Measurements from ENCODE around the gene TRIM44. TPM values are rescaled to one million over a fixed set of nuclear protein-coding genes. Genes with fewer than 3 reads are reported as not detected.

TRIM44 gene
- total RNA-seq, 2 experiments from 2014 or later, result 11.3 to 19.9 TPM

DNA sequence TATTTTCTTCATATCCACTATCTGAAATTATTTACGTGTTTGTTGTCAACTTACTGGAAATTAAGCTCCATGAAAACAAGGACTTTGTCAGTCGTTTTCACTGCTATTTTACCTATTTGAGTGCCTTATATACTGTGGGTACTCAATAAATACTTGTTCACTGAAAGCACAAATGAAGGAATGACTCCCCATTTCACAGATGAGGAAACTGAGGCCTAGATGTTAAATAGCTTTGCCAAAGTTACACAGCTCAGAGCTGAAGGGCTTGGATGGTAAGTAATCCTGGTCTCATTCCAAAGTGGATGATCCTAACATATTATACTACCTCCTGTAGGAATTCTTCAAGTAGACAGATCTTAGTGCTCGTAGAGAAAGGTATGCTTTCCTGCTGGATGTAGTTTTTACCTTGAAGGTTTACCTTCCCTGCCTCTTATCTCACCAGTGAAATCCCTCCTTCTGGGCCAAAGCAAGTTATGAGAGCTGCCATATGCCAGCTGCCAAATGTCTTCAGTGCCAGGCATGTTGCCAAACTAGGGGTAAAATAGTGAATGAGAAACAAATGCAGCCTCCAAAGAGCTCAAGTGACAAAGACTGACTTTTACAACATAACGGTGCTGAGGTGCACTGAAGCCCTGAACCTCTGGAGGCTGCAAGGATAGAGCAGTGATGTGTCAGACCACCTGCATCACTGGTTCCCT is 129.7 kb downstream of the TRIM44 start:
- no TSS peak for BruUV-seq (replicated peaks)
- intact Hi-C loops (cut with micrococcal nuclease; ENCODE audit: unreplicated experiment), result no loop called here
- no peaks in the 10 kb centered on the region for H3K79me2 ChIP-seq (ENCODE audit: insufficient read depth, low read depth, low read length)
- no peaks in the 10 kb centered on the region; the same call in 1 of the 2 replicates for H3K9me2 ChIP-seq (ENCODE audit: insufficient read depth, low read length)
- no peak overlapping the region for H3K4me3 ChIP-seq (ENCODE audit: low read depth, low read length, poor library complexity, severe bottlenecking)
- no peak for TF ChIP-seq CTCF (conservative IDR thresholded peaks at IDR 0.05; ENCODE audit: low read length)
- TF ChIP-seq EZH2phosphoT487 (IDR thresholded peaks at IDR 0.05; ENCODE audit: borderline replicate concordance, low read depth, low read length), result no peak
- no peaks in the 10 kb centered on the region for H3K9me3 ChIP-seq (ENCODE audit: low read length)
- no peak overlapping the region for H3K4me2 ChIP-seq (ENCODE audit: low read length)
- ChIA-PET POLR2A (interaction anchor here (0.7 to 1.6 kb wide), 2 partner anchors 10 to 11 kb away, joined by 3 to 8 read pairs; no protein-coding TSS in a partner anchor), CTCF (ENCODE audit: unreplicated experiment) (interaction anchor here (1.5 kb wide), 1 partner anchor 30 kb away, joined by 3 read pairs; no protein-coding TSS in a partner anchor)
- H2AFZ ChIP-seq (ENCODE audit: low read length), result no peak overlapping the region
- H3K36me3 ChIP-seq (ENCODE audit: insufficient read depth, low read length), result no peaks in the 10 kb centered on the region
- H4K20me1 ChIP-seq (ENCODE audit: insufficient read depth, low read length), result no peaks in the 10 kb centered on the region
- H3K4me1 ChIP-seq (ENCODE audit: insufficient read depth, low read length, poor library complexity, severe bottlenecking), result no peaks in the 10 kb centered on the region
- H3K27ac ChIP-seq (ENCODE audit: low read depth, low read length, poor library complexity, severe bottlenecking), result no peak overlapping the region
- no peak for DNase-seq (ENCODE audit: low spot score)

- no peaks in the 10 kb centered on the region for H3K36me3 ChIP-seq (ENCODE audit: insufficient read depth, low read length)
- no peaks in the 10 kb centered on the region; the same call in 1 of the 2 replicates for H3K9me2 ChIP-seq (ENCODE audit: insufficient read depth, low read length)
- H2AFZ ChIP-seq (ENCODE audit: low read length), result no peak overlapping the region
- H3K4me3 ChIP-seq (ENCODE audit: low read depth, low read length, poor library complexity, severe bottlenecking), result no peak overlapping the region
- no peak for DNase-seq (ENCODE audit: low spot score)
- intact Hi-C loops (cut with micrococcal nuclease; ENCODE audit: unreplicated experiment), result no loop called here
- H3K4me2 ChIP-seq (ENCODE audit: low read length), result no peak overlapping the region
- no peak overlapping the region for H3K27ac ChIP-seq (ENCODE audit: low read depth, low read length, poor library complexity, severe bottlenecking)
- no TSS peak for BruUV-seq (replicated peaks)
- CTCF ChIA-PET (ENCODE audit: unreplicated experiment), result interaction anchor here (1.5 kb wide), 1 partner anchor 29 kb away, joined by 3 read pairs; no protein-coding TSS in a partner anchor
- H4K20me1 ChIP-seq (ENCODE audit: insufficient read depth, low read length), result no peaks in the 10 kb centered on the region
- POLR2A ChIA-PET, result interaction anchor here (1.6 kb wide), 1 partner anchor 11 kb away, joined by 8 read pairs; no protein-coding TSS in a partner anchor
- no peaks in the 10 kb centered on the region for H3K4me1 ChIP-seq (ENCODE audit: insufficient read depth, low read length, poor library complexity, severe bottlenecking)
- TF ChIP-seq EZH2phosphoT487 (IDR thresholded peaks at IDR 0.05; ENCODE audit: borderline replicate concordance, low read depth, low read length) (no peak), CTCF (conservative IDR thresholded peaks at IDR 0.05; ENCODE audit: low read length) (no peak)
- no peaks in the 10 kb centered on the region for H3K79me2 ChIP-seq (ENCODE audit: insufficient read depth, low read depth, low read length)
- H3K9me3 ChIP-seq (ENCODE audit: low read length), result no peaks in the 10 kb centered on the region
Observed at GRCh38 chr11:35792846-35793192, 130.2 kb downstream of the TRIM44 start.

GRCh38 chr11:35794333-35794732 is 131.8 kb downstream of the TRIM44 start:
- Histone ChIP-seq H3K4me1 (ENCODE audit: insufficient read depth, low read length, poor library complexity, severe bottlenecking) (no peaks in the 10 kb centered on the region), H3K9me3 (ENCODE audit: low read length) (no peaks in the 10 kb centered on the region), H3K4me3 (ENCODE audit: low read depth, low read length, poor library complexity, severe bottlenecking) (no peak overlapping the region), H3K79me2 (ENCODE audit: insufficient read depth, low read depth, low read length) (no peaks in the 10 kb centered on the region), H3K36me3 (ENCODE audit: insufficient read depth, low read length) (no peaks in the 10 kb centered on the region), H4K20me1 (ENCODE audit: insufficient read depth, low read length) (no peaks in the 10 kb centered on the region), H3K9me2 (ENCODE audit: insufficient read depth, low read length) (no peaks in the 10 kb centered on the region; the same call in 1 of the 2 replicates), H3K27ac (ENCODE audit: low read depth, low read length, poor library complexity, severe bottlenecking) (no peak overlapping the region), H3K4me2 (ENCODE audit: low read length) (no peak overlapping the region), H2AFZ (ENCODE audit: low read length) (no peak overlapping the region)
- BruUV-seq (replicated peaks), result no TSS peak
- CTCF ChIA-PET (ENCODE audit: unreplicated experiment), result no interaction called here
- no peak for DNase-seq (ENCODE audit: low spot score)
- POLR2A ChIA-PET, result no interaction called here
- no peak for TF ChIP-seq EZH2phosphoT487 (IDR thresholded peaks at IDR 0.05; ENCODE audit: borderline replicate concordance, low read depth, low read length)
- no peak for TF ChIP-seq CTCF (conservative IDR thresholded peaks at IDR 0.05; ENCODE audit: low read length)
- intact Hi-C loops (cut with micrococcal nuclease; ENCODE audit: unreplicated experiment), result no loop called here
